Activated gamma-delta T cell treated with Interleukin-2 at 50 U/mL for 16 hours (primary cell): Measurements from ENCODE around the gene PLXNA3.
A peak's percentile ranks its signal among the peaks of the same experiment; 100 is the strongest.

Source experiments
- DNase-seq: peaks from one replicate; pipeline ENCODE4 v3.0.0-alpha.2; 2020

PLXNA3 gene

GRCh38 chrX:154506483-154507332, 48.6 kb downstream of the PLXNA3 start:
- no peak for DNase-seq

DNA sequence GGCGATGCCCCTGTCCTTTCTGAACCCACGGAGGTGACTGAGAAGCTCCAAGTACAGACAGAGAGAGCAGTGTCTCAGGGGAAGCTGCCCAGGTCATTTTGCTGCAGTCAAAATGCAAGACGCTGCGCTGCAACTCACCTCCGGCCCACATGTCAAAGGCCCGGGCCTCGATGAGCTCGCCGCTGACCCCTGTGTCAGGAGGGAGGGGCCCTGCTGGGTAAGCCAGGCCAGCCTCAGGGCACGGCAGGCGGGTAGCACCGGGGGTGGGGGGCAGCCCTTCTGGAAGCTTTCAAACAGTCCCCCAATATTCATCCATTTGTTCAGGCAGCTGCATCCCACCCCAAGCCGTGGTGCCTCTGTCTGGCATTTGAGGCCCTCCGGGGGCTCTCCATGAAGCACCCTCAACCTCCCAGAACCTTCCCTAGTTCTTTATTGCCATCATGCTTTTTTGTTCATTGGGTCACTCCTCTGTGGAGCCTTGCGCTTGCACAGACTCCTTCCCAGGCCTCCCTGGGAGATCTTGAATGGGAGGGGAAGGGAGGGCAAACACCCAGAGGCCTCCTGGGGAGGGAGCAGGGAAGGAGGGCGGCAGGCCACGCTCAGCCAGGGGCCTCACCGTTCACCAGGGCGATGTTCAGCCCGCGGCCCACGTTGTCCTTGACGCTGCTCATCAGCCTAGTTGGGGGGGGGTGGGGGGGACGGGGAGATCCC, 49.7 kb downstream of the PLXNA3 start:
- DNase-seq: no peak

DNA sequence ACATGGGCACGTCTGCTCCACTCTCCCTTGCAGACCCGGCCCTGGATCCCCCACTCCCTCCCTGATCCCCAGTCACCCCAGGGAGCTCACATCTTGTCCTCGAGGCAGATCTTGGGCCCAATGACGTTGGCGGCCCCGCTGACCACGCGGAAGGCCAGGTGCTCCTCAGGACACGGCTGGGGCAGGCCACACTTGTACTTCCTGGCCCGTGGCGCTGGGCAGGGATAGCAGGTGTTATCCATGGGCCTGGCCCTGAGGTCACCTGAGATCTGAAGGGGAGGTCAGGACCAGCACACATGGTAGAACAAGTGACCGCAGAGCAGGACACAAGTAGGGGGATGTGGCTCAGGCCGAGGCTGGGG, 50.3 kb downstream of the PLXNA3 start:
- no peak for DNase-seq

DNA sequence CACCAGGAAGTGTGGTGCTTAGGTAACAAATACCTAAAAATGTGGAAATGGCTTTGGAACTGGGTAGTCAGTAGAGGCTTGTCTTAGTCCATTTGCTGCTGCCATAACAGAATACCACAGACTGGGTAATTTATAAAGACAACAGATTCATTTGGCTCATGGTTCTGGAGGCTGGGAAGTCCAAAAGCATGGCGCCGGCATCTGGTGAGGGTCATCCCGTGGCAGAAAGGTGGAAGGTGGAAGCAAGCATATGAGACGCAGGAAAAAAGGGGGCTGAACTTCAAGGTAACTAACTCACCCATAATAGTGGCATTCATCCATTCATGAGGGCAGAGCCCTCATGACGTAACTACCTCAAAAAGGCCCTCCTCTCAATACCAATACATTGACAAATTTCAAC, 51.4 kb downstream of the PLXNA3 start:
- no peak for DNase-seq

DNA sequence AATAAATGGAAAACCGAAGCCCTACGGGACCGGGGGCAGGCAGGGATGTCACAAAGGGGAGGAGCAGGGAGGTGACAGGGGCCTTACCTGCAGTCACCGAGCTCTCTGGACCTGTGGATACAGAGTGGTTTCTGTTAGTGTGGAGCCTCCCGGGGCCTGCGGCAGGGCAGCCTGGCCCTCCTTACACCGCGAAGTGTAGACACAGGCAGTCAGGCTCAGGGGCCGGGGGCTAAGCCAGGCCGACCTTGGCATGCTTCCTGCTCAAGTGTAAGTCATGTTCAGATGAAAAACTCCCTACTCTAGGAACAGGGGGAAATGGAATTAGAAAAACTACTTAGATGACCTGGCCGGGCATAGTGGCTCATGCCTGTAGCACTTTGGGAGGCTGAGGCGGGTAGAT, 53.7 kb downstream of the PLXNA3 start:
- no peak for DNase-seq

GRCh38 chrX:154512879-154513553, 54.9 kb downstream of the PLXNA3 start:
- DNase-seq: no peak

DNA sequence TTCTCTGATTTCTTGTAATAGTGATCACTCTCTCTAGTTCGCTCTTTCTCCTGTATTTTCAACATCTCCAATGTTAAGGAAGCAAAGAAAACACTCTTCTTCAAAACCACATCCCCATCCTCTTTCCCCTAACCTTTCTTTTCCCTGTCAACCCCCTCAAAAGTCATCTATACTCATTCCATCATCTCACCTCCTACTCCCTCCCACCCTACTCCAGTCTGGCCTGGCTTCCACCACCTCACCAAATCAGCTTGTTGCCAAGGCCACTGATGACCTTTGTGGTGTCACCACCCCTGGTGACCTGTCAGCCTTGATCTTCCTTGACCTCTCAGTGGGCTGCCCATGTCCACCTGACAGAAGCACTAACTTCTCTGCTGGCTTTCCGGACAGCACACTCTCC, 55.6 kb downstream of the PLXNA3 start:
- DNase-seq: no peak

GRCh38 chrX:154515090-154515965, 57.2 kb downstream of the PLXNA3 start:
- no peak for DNase-seq

DNA sequence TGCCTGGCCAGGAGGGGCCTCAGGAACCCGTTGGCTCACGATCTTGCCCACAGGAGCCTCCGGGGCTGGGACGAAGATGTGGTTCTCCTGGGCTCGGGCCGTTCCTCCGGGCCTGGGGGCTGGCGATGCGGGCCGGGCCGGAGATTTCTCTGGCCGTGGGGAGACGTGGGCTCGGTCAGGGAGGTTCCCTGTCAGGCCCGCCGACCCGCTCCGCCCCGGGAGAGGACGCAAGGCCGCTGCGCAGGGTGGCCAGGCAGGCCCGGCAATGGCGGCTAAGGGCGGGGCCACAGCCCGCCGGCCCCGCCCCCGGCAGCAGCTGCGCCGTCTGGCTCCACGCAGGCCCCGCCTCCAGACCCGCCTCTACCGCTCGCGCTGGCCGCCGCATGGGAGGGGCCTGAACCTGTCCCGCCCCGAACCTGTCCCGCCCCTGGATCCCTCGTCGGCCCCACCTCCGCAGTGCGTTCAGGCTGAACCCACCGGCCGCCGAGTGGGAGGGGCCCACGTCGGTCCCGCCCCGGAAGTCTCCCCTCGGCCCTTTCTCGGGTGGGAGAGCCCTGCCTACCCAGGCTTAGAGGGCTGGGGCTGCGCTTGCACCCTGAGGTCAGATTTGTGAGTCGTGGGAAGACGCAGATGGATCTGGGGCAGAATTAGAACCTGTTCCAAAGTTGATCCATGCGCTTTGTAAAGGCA, 58.0 kb downstream of the PLXNA3 start, which contains the start of gene FAM3A:
TSS of gene FAM3A (minus strand) at position 267 of the 690 bp plus-strand sequence. CDS start 460 bp downstream, outside the sequence.
- peak; percentile 91 for DNase-seq

DNA sequence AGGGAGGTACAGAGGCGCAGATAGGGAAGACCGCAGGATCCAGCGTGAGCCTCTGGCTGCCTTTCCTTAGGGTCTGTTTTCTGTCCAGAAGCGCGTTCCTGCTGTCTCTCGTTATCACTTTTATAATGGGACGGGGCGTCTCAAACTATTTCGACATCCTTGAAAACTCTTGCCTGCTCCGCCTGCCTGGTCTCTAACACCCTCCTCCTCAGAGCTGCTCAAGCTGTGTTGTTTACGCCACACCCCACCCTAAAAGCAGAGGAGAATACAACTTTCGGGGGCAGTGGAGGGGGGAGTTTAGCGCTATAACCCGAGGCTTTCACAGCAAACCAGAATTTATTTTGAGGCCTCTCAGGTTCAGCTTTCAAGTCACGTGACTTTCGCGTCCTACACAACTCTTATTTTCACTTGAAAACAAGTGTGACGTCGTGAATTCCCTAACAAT, 58.6 kb downstream of the PLXNA3 start:
- no peak for DNase-seq

DNA sequence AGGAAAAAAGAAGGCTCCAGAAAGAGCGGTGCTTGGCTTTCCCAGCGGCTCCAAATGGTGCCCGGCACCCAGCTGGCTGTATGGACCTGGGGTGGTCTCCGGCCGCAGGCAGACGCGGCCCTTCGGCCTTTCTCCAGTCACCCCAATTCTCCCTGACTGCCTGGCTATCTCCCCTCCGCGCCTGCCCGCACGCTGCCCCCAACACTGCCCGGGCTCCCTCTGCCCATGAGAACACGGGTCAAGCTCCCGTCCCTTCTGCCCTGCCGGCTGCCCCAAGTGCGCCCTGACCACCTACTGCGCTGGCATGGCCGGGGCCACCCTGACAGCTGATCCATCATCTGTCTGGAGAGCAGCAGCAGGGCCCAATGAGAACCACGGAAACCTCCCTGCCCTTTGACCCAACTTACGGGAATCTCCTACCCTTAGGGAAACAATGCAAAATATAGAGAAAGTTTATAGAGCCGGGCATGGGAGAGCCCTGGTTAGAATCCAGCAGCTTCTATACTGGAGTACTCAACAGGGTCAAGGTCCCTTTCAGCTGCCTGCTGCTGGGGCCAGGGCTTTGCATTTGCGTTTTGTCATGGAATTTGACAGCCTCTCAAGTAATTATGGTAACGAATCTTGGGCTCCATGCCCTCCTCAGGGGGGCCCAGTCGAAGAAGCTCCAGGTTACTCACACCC, 59.2 kb downstream of the PLXNA3 start:
- no peak for DNase-seq

GRCh38 chrX:154519389-154519788, 61.3 kb downstream of the PLXNA3 start:
- DNase-seq: no peak

GRCh38 chrX:154525606-154526490, 67.8 kb downstream of the PLXNA3 start:
- no peak for DNase-seq

DNA sequence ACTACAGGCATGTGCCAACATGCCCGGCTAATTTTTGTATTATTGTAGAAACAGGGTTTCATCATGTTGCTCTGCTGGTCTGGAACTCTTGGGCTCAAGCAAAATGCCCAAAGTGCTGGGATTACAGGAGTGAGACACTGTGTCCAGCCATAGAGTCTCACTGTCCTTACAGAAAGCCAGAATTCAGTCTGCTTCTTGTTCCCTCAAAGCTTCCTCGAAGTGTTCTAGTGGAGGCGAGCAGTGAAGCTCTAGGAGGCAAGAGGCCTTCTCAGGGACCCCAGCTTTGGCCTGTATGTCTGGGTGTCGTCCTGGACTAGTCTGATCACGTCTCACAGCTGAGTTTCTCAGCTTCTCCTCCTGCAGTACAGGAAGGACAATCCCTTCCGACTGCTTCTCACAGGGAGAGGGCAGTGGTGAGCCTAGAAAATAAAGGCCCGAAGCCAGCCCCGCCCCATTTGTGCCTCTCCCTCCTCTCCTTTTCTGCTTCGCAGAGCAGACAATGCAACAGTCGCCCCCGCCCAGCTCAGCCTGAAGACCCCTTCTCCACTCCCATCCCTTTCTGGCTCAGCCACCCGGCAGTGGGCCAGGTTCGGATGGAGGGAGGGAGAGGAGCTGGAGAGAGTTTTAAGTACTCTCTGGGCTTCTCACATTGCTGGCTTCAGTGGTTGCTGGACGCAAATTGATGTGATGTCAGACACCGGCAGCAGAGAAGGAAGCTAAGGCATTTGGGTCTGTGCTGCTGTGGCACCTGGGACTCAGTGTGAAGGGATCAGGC, 69.0 kb downstream of the PLXNA3 start:
- DNase-seq: peak; percentile 44
